ENCODE measurements around the gene ATF5.

GRCh38 chr19:49889038-49889686 is 39.8 kb upstream of the ATF5 start:
- TF ChIP-seq, protein P1, sequence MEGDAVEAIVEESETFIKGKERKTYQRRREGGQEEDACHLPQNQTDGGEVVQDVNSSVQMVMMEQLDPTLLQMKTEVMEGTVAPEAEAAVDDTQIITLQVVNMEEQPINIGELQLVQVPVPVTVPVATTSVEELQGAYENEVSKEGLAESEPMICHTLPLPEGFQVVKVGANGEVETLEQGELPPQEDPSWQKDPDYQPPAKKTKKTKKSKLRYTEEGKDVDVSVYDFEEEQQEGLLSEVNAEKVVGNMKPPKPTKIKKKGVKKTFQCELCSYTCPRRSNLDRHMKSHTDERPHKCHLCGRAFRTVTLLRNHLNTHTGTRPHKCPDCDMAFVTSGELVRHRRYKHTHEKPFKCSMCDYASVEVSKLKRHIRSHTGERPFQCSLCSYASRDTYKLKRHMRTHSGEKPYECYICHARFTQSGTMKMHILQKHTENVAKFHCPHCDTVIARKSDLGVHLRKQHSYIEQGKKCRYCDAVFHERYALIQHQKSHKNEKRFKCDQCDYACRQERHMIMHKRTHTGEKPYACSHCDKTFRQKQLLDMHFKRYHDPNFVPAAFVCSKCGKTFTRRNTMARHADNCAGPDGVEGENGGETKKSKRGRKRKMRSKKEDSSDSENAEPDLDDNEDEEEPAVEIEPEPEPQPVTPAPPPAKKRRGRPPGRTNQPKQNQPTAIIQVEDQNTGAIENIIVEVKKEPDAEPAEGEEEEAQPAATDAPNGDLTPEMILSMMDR (IDR thresholded peaks at IDR 0.05; ENCODE audit: insufficient read depth, low read length) = no peak
- TF ChIP-seq SPI1 (IDR thresholded peaks at IDR 0.05; ENCODE audit: borderline replicate concordance, low read depth) = no peak
- no peak for TF ChIP-seq POLR2AphosphoS5 (IDR thresholded peaks at IDR 0.05; ENCODE audit: low read depth)
- no peak for TF ChIP-seq GABPA (IDR thresholded peaks at IDR 0.05; ENCODE audit: low read depth)
- no peak for TF ChIP-seq REST (IDR thresholded peaks at IDR 0.05; ENCODE audit: insufficient replicate concordance, low read depth)

Measured in HL-60 (cell line).